Endothelial cell of umbilical vein (primary cell): ENCODE data around the gene TP53RK. TPM values are rescaled to one million over a fixed set of nuclear protein-coding genes. Genes with fewer than 3 reads are reported as not detected.

Experiments
- BruUV-seq: library from RNA; stranded (reverse); fragments of 400-500 nt; replicated peaks from 2 replicates; lab custom pipeline; 2021; lab: Mats Ljungman, UMichigan
- CTCF ChIA-PET: fragments of 300-600, 350-600 bp; sonication (Branson Sonifier 250); formaldehyde crosslinking; loops from one replicate; lab custom pipeline; 2021; ENCODE audit warnings: antibody characterized with exemption, inconsistent platforms; lab: Charles Lee
- POLR2A ChIA-PET: fragments of 300-600, 350-600 bp; sonication (Branson Sonifier 250); formaldehyde crosslinking; loops from one replicate; lab custom pipeline; 2021; ENCODE audit warnings: antibody characterized with exemption, inconsistent platforms; lab: Charles Lee
- DNase-seq: peaks from one replicate; pipeline ENCODE4 v3.0.0-alpha.2; 2011; ENCODE audit warnings: low read depth, low spot score
- FAIRE-seq: peaks from 2 replicates; lab custom pipeline; 2011; peaks lifted over from hg19 to GRCh38; lab: Jason Lieb, UNC
- H2AFZ ChIP-seq: 2 replicates; pipeline ENCODE4 v1.6.0; 2012; ENCODE audit warnings: low read depth, low read length, control low read depth, inconsistent platforms
- H3K27ac ChIP-seq: 2 replicates; pipeline ENCODE4 v1.5.1; 2011; ENCODE audit warnings: low read depth, mild to moderate bottlenecking, control low read depth, low read length, moderate library complexity; ENCODE audit not compliant: insufficient read depth
- H3K27me3 ChIP-seq, 2 experiments: 2 replicates each; pipeline versions ENCODE4 v1.6.0 to v1.6.1; 2011; ENCODE audit warnings: low read length in 2 of 2, mixed read lengths in 1 of 2; ENCODE audit not compliant: control insufficient read depth in 2 of 2, insufficient read depth in 2 of 2
- H3K36me3 ChIP-seq, 2 experiments: 2 replicates in 1 of 2; 3 replicates in 1 of 2; pipeline ENCODE4 v1.5.1; 2011; ENCODE audit warnings: low read length in 2 of 2, mild to moderate bottlenecking in 1 of 2, moderate library complexity in 1 of 2; ENCODE audit not compliant: control insufficient read depth in 2 of 2, insufficient read depth in 2 of 2; ENCODE audit errors: extremely low read depth in 1 of 2
- H3K4me1 ChIP-seq: 3 replicates; pipeline ENCODE4 v1.5.1; 2011; ENCODE audit warnings: mild to moderate bottlenecking, low read length; ENCODE audit not compliant: control insufficient read depth, insufficient read depth; ENCODE audit errors: extremely low read depth
- H3K4me2 ChIP-seq: 2 replicates; pipeline ENCODE4 v1.6.1; 2011; ENCODE audit warnings: low read length, control low read depth, mixed read lengths; ENCODE audit not compliant: insufficient read depth
- H3K4me3 ChIP-seq, 3 experiments: fragments of 200-600 bp in 1 of 3; sonication (generic), shearing (Covaris generic) in 1 of 3; replicated peaks in 1 of 3; 2 replicates each; pipeline ENCODE4 v1.5.1; 2011 to 2016; ENCODE audit warnings: control low read depth in 3 of 3, low read length in 3 of 3, mild to moderate bottlenecking in 2 of 3, inconsistent platforms in 1 of 3, low read depth in 1 of 3, moderate library complexity in 1 of 3; ENCODE audit not compliant: insufficient read depth in 1 of 3
- H3K79me2 ChIP-seq: 2 replicates; pipeline ENCODE4 v1.6.0; 2012; ENCODE audit warnings: low read length, inconsistent platforms; ENCODE audit not compliant: control insufficient read depth, insufficient read depth
- H3K9ac ChIP-seq: replicated peaks from 2 replicates; pipeline ENCODE3; 2011; ENCODE audit warnings: low read length, control low read depth; ENCODE audit not compliant: insufficient read depth; ENCODE audit errors: extremely low read depth
- H3K9me1 ChIP-seq: replicated peaks from 3 replicates; pipeline ENCODE4 v1.6.0; 2011; ENCODE audit warnings: mild to moderate bottlenecking, low read length; ENCODE audit not compliant: control insufficient read depth, insufficient read depth; ENCODE audit errors: extremely low read depth
- H3K9me3 ChIP-seq: replicated peaks from 2 replicates; pipeline ENCODE4 v1.5.1; 2012; ENCODE audit warnings: low read length, inconsistent platforms; ENCODE audit not compliant: control insufficient read depth, insufficient read depth
- H4K20me1 ChIP-seq: replicated peaks from 2 replicates; pipeline ENCODE3; 2011; ENCODE audit warnings: mild to moderate bottlenecking, low read length; ENCODE audit not compliant: control insufficient read depth, insufficient read depth; ENCODE audit errors: extremely low read depth
- JUN ChIP-seq: IDR thresholded peaks from 2 replicates; pipeline ENCODE4 v1.6.1; 2011; ENCODE audit warnings: borderline replicate concordance, low read depth; ENCODE audit not compliant: insufficient read length, insufficient read depth
- POLR2A ChIP-seq: IDR thresholded peaks from 2 replicates; pipeline ENCODE4 v1.6.1; 2012; ENCODE audit warnings: low read depth, mild to moderate bottlenecking, control low read depth, low read length
- dilution Hi-C: fragments of 300-500 bp; cut with MboI; formaldehyde crosslinking; loops from one replicate; pipeline ENCODE4 v1.15.0; 2019; ENCODE audit warnings: low sequenced_read_pairs; ENCODE audit not compliant: extremely low pct_ligation_motif_present
- intact Hi-C: fragments of 100-400 bp; cut with micrococcal nuclease; formaldehyde crosslinking; loops from one replicate; pipeline ENCODE4 v1.10.0; 2022
- polyA plus RNA-seq, 4 experiments: library from polyadenylated mRNA; depleted of rRNA in 3 of 4; stranded (reverse) in 3 of 4; unstranded in 1 of 4; fragments of >200 nt; gene quantifications; 2 replicates each; pipeline versions ENCODE4 v1.2.1 to v1.2.3, GENCODE V29; 2011 to 2012; ENCODE audit warnings: missing spikeins in 1 of 4
- total RNA-seq: library from RNA; stranded (reverse); gene quantifications from 2 replicates; pipeline ENCODE4 v1.2.3, GENCODE V29; 2021
- TF ChIP-seq, protein P1 (sequence below), 2 donors: IDR thresholded peaks; 1 replicate in 1 of 2; 2 replicates in 1 of 2; pipeline ENCODE4 v1.5.1; 2011; ENCODE audit warnings: low read length in 2 of 2, mild to moderate bottlenecking in 2 of 2, moderate library complexity in 2 of 2, control low read depth in 1 of 2, inconsistent platforms in 1 of 2, low read depth in 1 of 2; ENCODE audit not compliant: insufficient read depth in 1 of 2; ENCODE audit errors: extremely low read depth in 1 of 2

The TP53RK gene
- total and polyA plus RNA-seq, 2 donors (not counting 3 experiments of a cell fraction or from before 2014, with no cell fraction given): 7.0 to 13.1 TPM

DNA sequence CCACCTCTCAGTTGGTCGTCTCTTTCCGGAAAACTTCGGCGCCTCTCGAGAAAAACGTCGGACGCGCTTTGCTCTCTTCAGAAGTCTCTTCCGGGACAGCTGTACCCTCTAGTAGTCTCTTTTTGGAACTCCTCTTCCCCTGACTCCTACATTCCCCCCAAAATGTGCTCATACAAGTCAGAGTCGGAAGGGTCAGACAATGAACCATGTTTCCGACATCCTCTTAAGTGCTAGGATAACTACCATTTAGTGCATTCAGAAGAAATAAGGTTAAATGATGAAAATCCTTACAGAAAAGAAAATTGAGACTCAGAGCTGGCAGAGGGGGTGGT, 476 bp upstream of the TP53RK start:
- POLR2A ChIA-PET: interaction anchor here (1.3 to 2.0 kb wide), 2 partner anchors 21 to 131 kb away, joined by 3 to 4 read pairs; no protein-coding TSS in a partner anchor
- DNase-seq: no peak
- peak overlapping the region; percentile 96 for H2AFZ ChIP-seq
- H4K20me1 ChIP-seq: peaks cover 2% of the 10 kb centered on the region
- peak overlapping the region; percentile 46 for H3K27ac ChIP-seq
- TF ChIP-seq POLR2A (peak; percentile 0), JUN (no peak)
- TF ChIP-seq, protein P1, sequence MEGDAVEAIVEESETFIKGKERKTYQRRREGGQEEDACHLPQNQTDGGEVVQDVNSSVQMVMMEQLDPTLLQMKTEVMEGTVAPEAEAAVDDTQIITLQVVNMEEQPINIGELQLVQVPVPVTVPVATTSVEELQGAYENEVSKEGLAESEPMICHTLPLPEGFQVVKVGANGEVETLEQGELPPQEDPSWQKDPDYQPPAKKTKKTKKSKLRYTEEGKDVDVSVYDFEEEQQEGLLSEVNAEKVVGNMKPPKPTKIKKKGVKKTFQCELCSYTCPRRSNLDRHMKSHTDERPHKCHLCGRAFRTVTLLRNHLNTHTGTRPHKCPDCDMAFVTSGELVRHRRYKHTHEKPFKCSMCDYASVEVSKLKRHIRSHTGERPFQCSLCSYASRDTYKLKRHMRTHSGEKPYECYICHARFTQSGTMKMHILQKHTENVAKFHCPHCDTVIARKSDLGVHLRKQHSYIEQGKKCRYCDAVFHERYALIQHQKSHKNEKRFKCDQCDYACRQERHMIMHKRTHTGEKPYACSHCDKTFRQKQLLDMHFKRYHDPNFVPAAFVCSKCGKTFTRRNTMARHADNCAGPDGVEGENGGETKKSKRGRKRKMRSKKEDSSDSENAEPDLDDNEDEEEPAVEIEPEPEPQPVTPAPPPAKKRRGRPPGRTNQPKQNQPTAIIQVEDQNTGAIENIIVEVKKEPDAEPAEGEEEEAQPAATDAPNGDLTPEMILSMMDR (IDR thresholded peaks at IDR 0.05; ENCODE audit: extremely low read depth in 1 of 2, insufficient read depth in 1 of 2, low read depth in 1 of 2, low read length in 2 of 2): no peak
- TSS peak; percentile 66 for BruUV-seq
- H3K4me1 ChIP-seq: peaks cover 16% of the 10 kb centered on the region
- peak overlapping the region; percentile 86 for H3K9ac ChIP-seq
- H3K4me3 ChIP-seq: peak overlapping the region; percentile 48 to 91 (median 81)
- intact Hi-C loops: loop anchor here (1.0 to 10.0 kb wide), 7 partner anchors 20 to 1805 kb away; partner anchors contain the start of genes ELMO2, NCOA5, SLC2A10 and YWHAB
- H3K36me3 ChIP-seq: peaks cover 2 to 5% of the 10 kb centered on the region in 2 experiments
- CTCF ChIA-PET: interaction anchor here (0.8 to 2.1 kb wide), 8 partner anchors 9 to 185 kb away, joined by 3 to 6 read pairs (median 4); no protein-coding TSS in a partner anchor
- no peaks in the 10 kb centered on the region for H3K27me3 ChIP-seq
- dilution Hi-C loops: no loop called here
- H3K9me1 ChIP-seq: no peaks in the 10 kb centered on the region
- no peaks in the 10 kb centered on the region for H3K9me3 ChIP-seq
- peak overlapping the region; percentile 95 for H3K4me2 ChIP-seq
- peaks cover 33% of the 10 kb centered on the region for H3K79me2 ChIP-seq
- no peak for FAIRE-seq
